Chondrocyte (in vitro differentiated cells): Measurements from ENCODE around the gene MICAL3. TPM values are rescaled to one million over a fixed set of nuclear protein-coding genes. Genes with fewer than 3 reads are reported as not detected.
"Not testable (repeated sequence)": the region's sequence is repeated elsewhere in the genome, so short reads cannot be mapped to it uniquely, and the experiment has no call there.

Experiments used
- DNase-seq: peaks from one replicate; pipeline ENCODE4 v3.0.0; 2021; ENCODE audit warnings: mixed read lengths, low spot score
- H3K27ac Mint-ChIP-seq: one replicate; pipeline ENCODE4 v1.8.0; 2021; ENCODE audit warnings: mild to moderate bottlenecking, moderate library complexity, mixed read lengths; ENCODE audit not compliant: unreplicated experiment
- H3K27me3 Mint-ChIP-seq: 2 replicates; pipeline ENCODE4 v1.8.0; 2021; ENCODE audit warnings: low read depth, mixed read lengths
- H3K36me3 Mint-ChIP-seq: 2 replicates; pipeline ENCODE4 v1.8.0; 2021; ENCODE audit warnings: low read depth, mixed read lengths
- H3K4me1 Mint-ChIP-seq: 2 replicates; pipeline ENCODE4 v1.8.0; 2021; ENCODE audit warnings: low read depth, mild to moderate bottlenecking, mixed read lengths
- H3K4me3 Mint-ChIP-seq: one replicate; pipeline ENCODE4 v1.8.0; 2021; ENCODE audit warnings: mild to moderate bottlenecking, moderate library complexity, mixed read lengths; ENCODE audit not compliant: unreplicated experiment
- H3K9me3 Mint-ChIP-seq: 2 replicates; pipeline ENCODE4 v1.8.0; 2021; ENCODE audit warnings: low read depth, mixed read lengths
- CTCF ChIP-seq: fragments of 200-600 bp; sonication (generic); IDR thresholded peaks from 2 replicates; pipeline ENCODE4 v1.5.0; 2021; ENCODE audit warnings: antibody characterized with exemption, mild to moderate bottlenecking, moderate library complexity
- total RNA-seq: library from RNA; stranded (reverse); gene quantifications from 3 replicates; pipeline ENCODE4 v1.2.1, GENCODE V29; 2021

MICAL3 gene
- total RNA-seq, 1 donor from 2014 or later = 68.2 TPM

- no peak overlapping the region for H3K4me3 Mint-ChIP-seq
- no peak for DNase-seq
- peak overlapping the region; percentile 17 for H3K27ac Mint-ChIP-seq
- peaks cover 58% of the 10 kb centered on the region for H3K4me1 Mint-ChIP-seq
- no peaks in the 10 kb centered on the region for H3K36me3 Mint-ChIP-seq
- H3K9me3 Mint-ChIP-seq = no peaks in the 10 kb centered on the region
- TF ChIP-seq CTCF = no peak
- no peaks in the 10 kb centered on the region for H3K27me3 Mint-ChIP-seq
These were observed 34.2 kb downstream of the MICAL3 start for GRCh38 chr22:17990147-17990546.

- Mint-ChIP-seq H3K27ac (peak overlapping the region; percentile 84), H3K9me3 (no peaks in the 10 kb centered on the region), H3K27me3 (no peaks in the 10 kb centered on the region), H3K36me3 (no peaks in the 10 kb centered on the region), H3K4me3 (no peak overlapping the region), H3K4me1 (peaks cover 66% of the 10 kb centered on the region)
- TF ChIP-seq CTCF = no peak
- DNase-seq = no peak
These were observed 35.4 kb downstream of the MICAL3 start for GRCh38 chr22:17988800-17989513.

GRCh38 chr22:17985606-17986005, 38.8 kb downstream of the MICAL3 start:
- no peak for TF ChIP-seq CTCF
- no peak for DNase-seq
- no peaks in the 10 kb centered on the region for H3K9me3 Mint-ChIP-seq
- peak overlapping the region; percentile 84 for H3K27ac Mint-ChIP-seq
- H3K4me3 Mint-ChIP-seq = no peak overlapping the region
- H3K27me3 Mint-ChIP-seq = no peaks in the 10 kb centered on the region
- H3K4me1 Mint-ChIP-seq = peaks cover 81% of the 10 kb centered on the region
- H3K36me3 Mint-ChIP-seq = no peaks in the 10 kb centered on the region

- H3K27me3 Mint-ChIP-seq = not testable (repeated sequence)
These were observed 39.3 kb downstream of the MICAL3 start for GRCh38 chr22:17985071-17985470.

GRCh38 chr22:17984114-17984513, 40.2 kb downstream of the MICAL3 start:
- no peak for DNase-seq
- no peaks in the 10 kb centered on the region for H3K36me3 Mint-ChIP-seq
- H3K9me3 Mint-ChIP-seq = no peaks in the 10 kb centered on the region
- H3K27ac Mint-ChIP-seq = no peak overlapping the region
- no peak overlapping the region for H3K4me3 Mint-ChIP-seq
- H3K27me3 Mint-ChIP-seq = no peaks in the 10 kb centered on the region
- no peak for TF ChIP-seq CTCF
- H3K4me1 Mint-ChIP-seq = peaks cover 76% of the 10 kb centered on the region

More at GRCh38 chr22:17985071-17985470, 39.3 kb downstream of the MICAL3 start:
- not testable (repeated sequence) for H3K4me3 Mint-ChIP-seq, H3K36me3 Mint-ChIP-seq, DNase-seq, H3K9me3 Mint-ChIP-seq
- Mint-ChIP-seq H3K27ac (peak overlapping the region; percentile 84), H3K4me1 (peaks cover 83% of the 10 kb centered on the region)
